Measurements from ENCODE around the gene ANGPTL7.

DNA sequence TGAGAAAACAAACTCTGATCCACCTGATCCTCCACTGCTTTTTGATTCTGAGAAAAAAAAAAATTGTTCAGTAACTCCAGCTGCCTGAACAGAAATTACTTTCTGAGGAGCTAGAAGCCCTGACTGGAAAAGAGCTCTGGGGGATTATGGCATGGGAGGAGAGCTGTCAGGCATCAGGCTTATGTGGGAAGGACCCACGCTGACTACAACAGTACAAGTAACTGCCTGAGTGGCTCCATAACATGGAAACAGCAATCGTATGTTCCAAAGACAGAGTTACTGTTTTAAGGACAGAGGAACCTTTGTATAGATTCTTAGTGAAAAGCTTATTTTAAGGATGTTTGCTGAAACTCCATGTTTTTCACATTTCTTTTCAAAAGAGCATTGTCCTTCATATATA is 1.2 kb upstream of the ANGPTL7 start:
- no peak for TF ChIP-seq POLR2A (IDR thresholded peaks at IDR 0.05)
- TF ChIP-seq, protein P1, sequence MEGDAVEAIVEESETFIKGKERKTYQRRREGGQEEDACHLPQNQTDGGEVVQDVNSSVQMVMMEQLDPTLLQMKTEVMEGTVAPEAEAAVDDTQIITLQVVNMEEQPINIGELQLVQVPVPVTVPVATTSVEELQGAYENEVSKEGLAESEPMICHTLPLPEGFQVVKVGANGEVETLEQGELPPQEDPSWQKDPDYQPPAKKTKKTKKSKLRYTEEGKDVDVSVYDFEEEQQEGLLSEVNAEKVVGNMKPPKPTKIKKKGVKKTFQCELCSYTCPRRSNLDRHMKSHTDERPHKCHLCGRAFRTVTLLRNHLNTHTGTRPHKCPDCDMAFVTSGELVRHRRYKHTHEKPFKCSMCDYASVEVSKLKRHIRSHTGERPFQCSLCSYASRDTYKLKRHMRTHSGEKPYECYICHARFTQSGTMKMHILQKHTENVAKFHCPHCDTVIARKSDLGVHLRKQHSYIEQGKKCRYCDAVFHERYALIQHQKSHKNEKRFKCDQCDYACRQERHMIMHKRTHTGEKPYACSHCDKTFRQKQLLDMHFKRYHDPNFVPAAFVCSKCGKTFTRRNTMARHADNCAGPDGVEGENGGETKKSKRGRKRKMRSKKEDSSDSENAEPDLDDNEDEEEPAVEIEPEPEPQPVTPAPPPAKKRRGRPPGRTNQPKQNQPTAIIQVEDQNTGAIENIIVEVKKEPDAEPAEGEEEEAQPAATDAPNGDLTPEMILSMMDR (IDR thresholded peaks at IDR 0.05) = no peak
- TF ChIP-seq POLR2AphosphoS5 (IDR thresholded peaks at IDR 0.05) = no peak

All from breast epithelium (tissue), 3 donors.